ENCODE data around the gene ALOX15. TPM values are rescaled to one million over a fixed set of nuclear protein-coding genes. Genes with fewer than 3 reads are reported as not detected.
"Not testable (repeated sequence)": the region's sequence is repeated elsewhere in the genome, so short reads cannot be mapped to it uniquely, and the experiment has no call there.

The ALOX15 gene
- total RNA-seq, 4 donors from 2014 or later, result not detected

- Histone ChIP-seq H3K36me3 (no peaks in the 10 kb centered on the region), H3K27me3 (no peaks in the 10 kb centered on the region), H3K9me3 (no peaks in the 10 kb centered on the region), H3K4me3 (replicated peaks in 1 of 3) (no peak overlapping the region), H3K4me1 (no peaks in the 10 kb centered on the region), H3K27ac (no peak overlapping the region)
- DNase-seq, result no peak
- TF ChIP-seq CTCF (IDR thresholded peaks at IDR 0.05) (no peak), POLR2A (IDR thresholded peaks at IDR 0.05) (no peak)
- intact Hi-C loops (cut with DNase I), result no loop called here
- WGBS, 2 donors, result 58 to 73% methylated on average over 8 to 9 of the region's 9 CpGs
Measured at GRCh38 chr17:4665027-4665426, 23.5 kb upstream of the ALOX15 start.

- H3K4me3 ChIP-seq (replicated peaks in 1 of 3), result no peak overlapping the region
- no peak for TF ChIP-seq POLR2A (IDR thresholded peaks at IDR 0.05)
- no peak for TF ChIP-seq CTCF (IDR thresholded peaks at IDR 0.05)
- no peaks in the 10 kb centered on the region for H3K27me3 ChIP-seq
- intact Hi-C loops (cut with DNase I), result no loop called here
- H3K27ac ChIP-seq, result no peak overlapping the region
- H3K36me3 ChIP-seq, result no peaks in the 10 kb centered on the region
- H3K9me3 ChIP-seq, result no peaks in the 10 kb centered on the region
- WGBS, 2 donors, result 73 to 76% methylated on average over 9 of the region's 9 CpGs
- DNase-seq, result no peak
- H3K4me1 ChIP-seq, result no peaks in the 10 kb centered on the region
Measured at GRCh38 chr17:4664230-4664629, 22.8 kb upstream of the ALOX15 start.

GRCh38 chr17:4663711-4664110 is 22.2 kb upstream of the ALOX15 start:
- DNase-seq, result no peak
- H3K4me3 ChIP-seq (replicated peaks in 1 of 3), result no peak overlapping the region
- H3K9me3 ChIP-seq, result no peaks in the 10 kb centered on the region
- no peak for TF ChIP-seq POLR2A (IDR thresholded peaks at IDR 0.05)
- TF ChIP-seq CTCF (IDR thresholded peaks at IDR 0.05), result no peak
- intact Hi-C loops (cut with DNase I), result no loop called here
- no peaks in the 10 kb centered on the region for H3K4me1 ChIP-seq
- 74 to 89% methylated on average over 4 to 8 of the region's 8 CpGs for WGBS, 2 donors
- H3K36me3 ChIP-seq, result no peaks in the 10 kb centered on the region
- H3K27ac ChIP-seq, result no peak overlapping the region
- H3K27me3 ChIP-seq, result no peaks in the 10 kb centered on the region

- H3K9me3 ChIP-seq, result no peaks in the 10 kb centered on the region
- DNase-seq, result no peak
- H3K27ac ChIP-seq, result no peak overlapping the region
- TF ChIP-seq CTCF (IDR thresholded peaks at IDR 0.05), result no peak
- no peak for TF ChIP-seq POLR2A (IDR thresholded peaks at IDR 0.05)
- no peaks in the 10 kb centered on the region for H3K36me3 ChIP-seq
- no peak overlapping the region for H3K4me3 ChIP-seq (replicated peaks in 1 of 3)
- H3K4me1 ChIP-seq, result no peaks in the 10 kb centered on the region
- no peaks in the 10 kb centered on the region for H3K27me3 ChIP-seq
- 76 to 82% methylated on average over 6 of the region's 6 CpGs for WGBS, 2 donors
- intact Hi-C loops (cut with DNase I), result no loop called here
Measured at GRCh38 chr17:4658478-4659305, 17.2 kb upstream of the ALOX15 start.

GRCh38 chr17:4657678-4658077 is 16.2 kb upstream of the ALOX15 start:
- Histone ChIP-seq H3K4me3 (replicated peaks in 1 of 3) (no peak overlapping the region), H3K36me3 (no peaks in the 10 kb centered on the region), H3K9me3 (no peaks in the 10 kb centered on the region), H3K27me3 (no peaks in the 10 kb centered on the region), H3K27ac (no peak overlapping the region), H3K4me1 (no peaks in the 10 kb centered on the region)
- TF ChIP-seq CTCF (IDR thresholded peaks at IDR 0.05), result no peak
- no peak for TF ChIP-seq POLR2A (IDR thresholded peaks at IDR 0.05)
- WGBS, 2 donors, result 95% methylated on average over 2 of the region's 2 CpGs
- DNase-seq, result no peak
- intact Hi-C loops (cut with DNase I), result no loop called here

GRCh38 chr17:4655933-4656332 is 14.5 kb upstream of the ALOX15 start:
- intact Hi-C loops (cut with DNase I); H3K4me3 ChIP-seq (replicated peaks in 1 of 3); H3K27ac ChIP-seq; H3K27me3 ChIP-seq; H3K4me1 ChIP-seq; DNase-seq; H3K9me3 ChIP-seq; H3K36me3 ChIP-seq: not testable (repeated sequence)
- 88 to 89% methylated on average over 7 of the region's 7 CpGs for WGBS, 2 donors
